ENCODE results near the gene PTTG1. TPM values are rescaled to one million over a fixed set of nuclear protein-coding genes. Genes with fewer than 3 reads are reported as not detected.

Gene PTTG1
- total and polyA plus RNA-seq, 12 donors: 0.32 to 17.5 (median 1.7) TPM; not detected in 1

- ATAC-seq (no peak), DNase-seq (no peak)
- Histone ChIP-seq H3K36me3 (no peaks in the 10 kb centered on the region), H3K4me3 (no peak overlapping the region), H3K27me3 (peaks cover 0 to 4% (median 0%) of the 10 kb centered on the region in 7 donors), H3K9me3 (no peaks in the 10 kb centered on the region), H3K4me1 (peaks cover 0 to 10% (median 0%) of the 10 kb centered on the region in 9 donors), H3K27ac (no peak overlapping the region)
- no peak for TF ChIP-seq CTCF (IDR thresholded peaks at IDR 0.05)
- intact Hi-C loops (cut with DNase I): no loop called here
- 81 to 85% methylated on average over 4 of the region's 4 CpGs for WGBS, 2 donors
Observed at GRCh38 chr5:160460377-160461049, 38.9 kb downstream of the PTTG1 start.

DNA sequence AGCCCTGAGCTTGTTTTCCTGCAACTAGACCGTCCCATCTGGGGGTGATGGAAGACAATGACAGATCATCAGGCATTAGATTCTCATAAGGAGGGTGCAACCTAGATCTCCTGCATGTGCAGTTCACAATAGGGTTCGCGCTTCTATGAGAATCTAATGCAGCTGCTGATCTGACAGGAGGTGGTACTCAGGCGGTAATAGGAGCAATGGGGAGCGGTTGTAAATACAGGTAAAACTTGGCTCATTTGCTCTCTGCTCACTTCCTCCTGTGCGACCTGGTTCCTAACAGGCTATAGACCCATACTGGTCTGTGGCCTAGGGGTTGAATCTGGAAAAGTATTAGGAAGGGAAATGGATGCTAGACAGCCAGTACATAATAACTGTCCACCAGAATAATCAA is 39.7 kb downstream of the PTTG1 start:
- Histone ChIP-seq H3K4me1 (peaks cover 0 to 12% (median under 1%) of the 10 kb centered on the region in 9 donors), H3K9me3 (no peaks in the 10 kb centered on the region), H3K36me3 (no peaks in the 10 kb centered on the region), H3K4me3 (no peak overlapping the region), H3K27ac (no peak overlapping the region), H3K27me3 (peaks cover 0 to under 1% (median 0%) of the 10 kb centered on the region in 7 donors)
- no peak for TF ChIP-seq CTCF (IDR thresholded peaks at IDR 0.05)
- ATAC-seq: no peak
- WGBS, 2 donors: 81 to 97% methylated on average over 6 of the region's 6 CpGs
- intact Hi-C loops (cut with DNase I): no loop called here
- DNase-seq: no peak

GRCh38 chr5:160462167-160462566 is 40.5 kb downstream of the PTTG1 start:
- no peak for ATAC-seq

GRCh38 chr5:160463227-160463626 is 41.6 kb downstream of the PTTG1 start:
- 88 to 92% methylated on average over 4 of the region's 4 CpGs for WGBS, 2 donors
- Histone ChIP-seq H3K9me3 (no peaks in the 10 kb centered on the region), H3K27ac (no peak overlapping the region), H3K4me3 (no peak overlapping the region), H3K36me3 (no peaks in the 10 kb centered on the region), H3K4me1 (peaks cover 0 to 31% (median 15%) of the 10 kb centered on the region in 9 donors), H3K27me3 (no peaks in the 10 kb centered on the region)
- DNase-seq (no peak), ATAC-seq (no peak)
- no peak for TF ChIP-seq CTCF (IDR thresholded peaks at IDR 0.05)
- intact Hi-C loops (cut with DNase I): no loop called here

More at GRCh38 chr5:160462167-160462566, 40.5 kb downstream of the PTTG1 start:
- H3K9me3 ChIP-seq: no peaks in the 10 kb centered on the region
- WGBS, 2 donors: 72 to 89% methylated on average over 2 of the region's 2 CpGs
- intact Hi-C loops (cut with DNase I): no loop called here
- H3K27me3 ChIP-seq: no peaks in the 10 kb centered on the region
- no peak overlapping the region for H3K27ac ChIP-seq
- H3K36me3 ChIP-seq: no peaks in the 10 kb centered on the region
- no peak for DNase-seq
- H3K4me3 ChIP-seq: no peak overlapping the region
- TF ChIP-seq CTCF (IDR thresholded peaks at IDR 0.05): no peak
- peaks cover 0 to 20% (median 9%) of the 10 kb centered on the region in 9 donors for H3K4me1 ChIP-seq

Data from heart right ventricle (tissue), 16 donors.